ENCODE data around the gene BAG3. TPM values are rescaled to one million over a fixed set of nuclear protein-coding genes. Genes with fewer than 3 reads are reported as not detected.

BAG3 gene
- total and polyA plus RNA-seq, 9 of the 15 experiments (the other 6 are each of a cell fraction or from before 2014, with no cell fraction given) = 2.6 to 27.4 (median 7.2) TPM

GRCh38 chr10:119650692-119651513 lies at the start of gene BAG3 (continued):
- no peak for TF ChIP-seq YBX1 (IDR thresholded peaks at IDR 0.05)
- peak; percentile 91; the same call in 1 of the 2 replicates for TF ChIP-seq ZBTB7A (IDR thresholded peaks at IDR 0.05; ENCODE audit: borderline replicate concordance, control insufficient read depth, low read depth, low read length)
- peak; percentile 44; the same call in 1 of the 2 replicates for TF ChIP-seq EP300 (IDR thresholded peaks at IDR 0.05; ENCODE audit: low read length)
- TF ChIP-seq TCF7 (IDR thresholded peaks at IDR 0.05; ENCODE audit: borderline replicate concordance) = no peak
- no peak for TF ChIP-seq U2AF1 (optimal IDR thresholded peaks at IDR 0.05; ENCODE audit: low read depth, low read length)
- no peak for TF ChIP-seq NFIX (CRISPR knock-in tag; IDR thresholded peaks at IDR 0.05; ENCODE audit: low read depth)
- TF ChIP-seq KDM1A (IDR thresholded peaks at IDR 0.05) = peak; percentile 18 to 36; a peak in 1 of 4 replicates
- TF ChIP-seq MAX (CRISPR knock-in tag; IDR thresholded peaks at IDR 0.05) = peak; percentile 35; the same call in 1 of the 2 replicates
- no peak for TF ChIP-seq STAT5B (CRISPR knock-in tag; IDR thresholded peaks at IDR 0.05)
- peak; percentile 29; the same call in 1 of the 2 replicates for TF ChIP-seq FOXJ2 (tag; IDR thresholded peaks at IDR 0.05)
- TF ChIP-seq RBM14 (IDR thresholded peaks at IDR 0.05; ENCODE audit: borderline replicate concordance, insufficient read depth, low read depth, low read length) = no peak
- TF ChIP-seq POLR2G (IDR thresholded peaks at IDR 0.05; ENCODE audit: low read depth, low read length) = peak; percentile 80; the same call in 1 of the 2 replicates
- no peak for TF ChIP-seq ZNF354B (CRISPR knock-in tag; IDR thresholded peaks at IDR 0.05)
- TF ChIP-seq NR2C1 (IDR thresholded peaks at IDR 0.05) = no peak
- TF ChIP-seq NR2C1 (tag; IDR thresholded peaks at IDR 0.05) = no peak
- TF ChIP-seq JUND (IDR thresholded peaks at IDR 0.05; ENCODE audit: borderline replicate concordance, low read depth, low read length) = peak; percentile 75
- TF ChIP-seq JUND (tag; IDR thresholded peaks at IDR 0.05; ENCODE audit: borderline replicate concordance, low read depth, low read length) = peak; percentile 60; the same call in 1 of the 3 replicates
- no peak for TF ChIP-seq SRSF3 (IDR thresholded peaks at IDR 0.05; ENCODE audit: insufficient read depth, low read length)
- no peak for TF ChIP-seq ATF1 (CRISPR knock-in tag; IDR thresholded peaks at IDR 0.05)
- TF ChIP-seq ATF1 (tag; IDR thresholded peaks at IDR 0.05) = 0 out of 2 replicates have a peak, but pooled peaks have one; percentile 24
- peak in 1 of 2 experiments; percentile 45; a peak in 1 of 4 replicates for TF ChIP-seq NONO (IDR thresholded peaks at IDR 0.05; ENCODE audit: low read depth in 2 of 2, low read length in 1 of 2)
- peak; percentile 65; the same call in 1 of the 2 replicates for TF ChIP-seq MEF2A (IDR thresholded peaks at IDR 0.05; ENCODE audit: control insufficient read depth, low read depth, low read length)
- TF ChIP-seq BRF2 (IDR thresholded peaks at IDR 0.05; ENCODE audit: borderline replicate concordance, insufficient read depth, insufficient read length) = no peak
- peak; percentile 18; the same call in 1 of the 2 replicates for TF ChIP-seq DPF2 (IDR thresholded peaks at IDR 0.05)
